HG03060 (cell line): Measurements from ENCODE around the gene TOB1.
"Not testable (repeated sequence)": the region's sequence is repeated elsewhere in the genome, so short reads cannot be mapped to it uniquely, and the experiment has no call there.

Experiments used
- ATAC-seq: cut with Tn5 transposase; IDR thresholded peaks from one replicate; pipeline ENCODE4 v1.9.1; 2021; ENCODE audit warnings: low read depth, moderate number of reproducible peaks; ENCODE audit not compliant: unreplicated experiment

The TOB1 gene

DNA sequence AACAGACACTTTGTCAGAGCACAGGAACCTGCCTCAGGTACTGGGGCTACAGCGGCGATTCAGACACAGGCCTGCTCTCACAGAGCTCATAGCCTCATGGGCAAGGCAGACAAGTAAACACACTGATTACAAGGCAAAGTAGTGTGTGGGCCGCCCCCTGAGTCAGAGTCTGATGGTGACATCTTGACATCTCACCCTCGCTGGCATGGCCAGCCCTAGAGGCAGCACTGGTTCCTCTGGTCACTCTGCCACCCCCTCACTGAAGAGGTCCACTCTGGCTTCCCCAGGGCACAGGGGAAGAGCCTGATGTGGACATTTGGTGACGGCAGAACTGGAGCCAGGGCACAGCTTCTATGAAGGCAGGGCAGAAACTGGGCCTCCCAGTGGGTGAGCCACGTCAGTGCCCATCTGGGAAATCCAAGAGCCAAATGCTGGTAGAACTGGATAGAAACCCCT is 32.9 kb upstream of the TOB1 start:
- no peak for ATAC-seq

DNA sequence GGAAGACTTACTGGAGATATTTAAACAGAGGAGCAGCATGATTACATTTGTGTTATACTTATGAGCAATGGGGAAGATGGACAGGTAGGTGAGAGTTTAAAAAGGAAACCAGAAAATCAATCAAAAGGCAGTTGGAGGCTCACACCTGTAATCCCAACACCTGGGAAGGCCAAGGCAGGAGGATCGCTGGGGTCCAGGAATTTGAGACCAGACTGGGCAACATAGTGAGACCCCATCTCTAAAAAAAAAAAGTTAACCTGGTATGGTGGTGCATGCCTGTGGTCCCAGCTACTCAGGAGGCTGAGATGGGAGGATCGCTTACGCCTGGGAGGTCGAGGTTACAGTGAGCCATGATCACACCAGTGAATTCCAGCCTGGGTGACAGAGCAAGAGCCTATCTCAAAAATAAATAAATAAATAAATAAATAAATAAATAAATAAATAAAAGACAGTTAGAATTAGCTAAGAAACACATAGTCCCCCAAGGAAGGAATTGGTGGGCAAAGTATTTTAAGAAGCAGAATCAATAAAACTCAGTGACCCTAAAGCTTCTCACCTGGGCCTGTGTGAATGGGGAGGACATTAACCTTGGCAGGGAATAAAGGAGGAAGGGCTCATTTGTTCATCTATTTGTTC is 32.3 kb upstream of the TOB1 start:
- no peak for ATAC-seq

DNA sequence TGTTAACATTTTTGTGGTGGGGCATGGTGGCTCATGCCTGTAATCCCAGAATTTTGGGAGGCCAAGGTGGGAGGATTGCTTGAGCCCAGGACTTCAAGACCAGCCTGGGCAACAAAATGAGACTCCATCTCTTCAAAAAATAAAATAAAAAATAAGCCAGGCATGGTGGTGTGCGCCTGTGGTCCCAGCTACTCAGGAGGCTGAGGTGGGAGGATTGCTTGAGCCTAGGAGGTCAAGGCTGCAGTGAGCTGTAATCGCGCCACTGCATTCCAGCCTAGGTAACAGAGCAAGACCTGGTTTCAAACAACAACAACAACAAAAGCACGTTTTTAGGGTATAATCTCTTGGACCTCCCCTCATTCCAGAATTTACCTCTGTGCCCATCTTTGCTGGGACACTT is 28.4 kb upstream of the TOB1 start:
- not testable (repeated sequence) for ATAC-seq

DNA sequence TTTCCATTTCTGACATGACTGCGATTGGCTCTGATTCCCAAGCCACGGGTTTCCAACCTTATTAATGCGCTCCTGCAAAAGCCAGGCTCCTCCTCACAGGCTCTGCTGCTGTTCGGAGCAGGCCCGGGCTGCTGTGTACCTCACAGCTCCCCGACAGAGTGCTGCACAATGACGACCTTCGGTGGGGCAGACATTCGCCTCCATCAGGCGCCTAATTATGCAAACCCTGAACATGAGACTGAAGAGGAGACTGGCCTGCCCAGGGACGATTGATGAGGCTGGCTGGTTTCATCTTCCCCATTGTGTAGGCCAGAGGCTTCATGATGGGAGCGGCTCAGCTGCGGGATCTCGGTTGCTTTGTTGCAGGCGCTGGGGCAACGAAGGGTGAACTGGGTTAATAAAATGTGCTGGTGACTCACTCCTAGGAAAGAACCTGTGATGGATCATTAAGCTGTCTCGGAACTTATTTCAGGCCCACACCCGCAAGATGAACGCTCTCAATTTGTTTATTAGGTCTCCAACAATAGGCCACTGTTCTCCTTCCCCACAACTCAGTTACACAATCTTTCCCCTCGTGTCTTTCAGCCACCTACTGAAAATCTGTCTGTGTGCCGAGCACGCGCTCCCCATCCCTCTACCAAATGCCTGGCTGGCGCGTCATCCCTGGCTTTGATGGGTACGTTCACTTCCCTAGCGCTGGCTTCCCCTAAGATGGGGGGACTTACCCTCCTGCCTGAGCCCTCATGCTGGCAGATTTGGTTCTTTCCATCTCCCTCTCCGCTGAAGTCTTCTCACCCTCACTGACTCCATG is 27.2 kb upstream of the TOB1 start:
- no peak for ATAC-seq

DNA sequence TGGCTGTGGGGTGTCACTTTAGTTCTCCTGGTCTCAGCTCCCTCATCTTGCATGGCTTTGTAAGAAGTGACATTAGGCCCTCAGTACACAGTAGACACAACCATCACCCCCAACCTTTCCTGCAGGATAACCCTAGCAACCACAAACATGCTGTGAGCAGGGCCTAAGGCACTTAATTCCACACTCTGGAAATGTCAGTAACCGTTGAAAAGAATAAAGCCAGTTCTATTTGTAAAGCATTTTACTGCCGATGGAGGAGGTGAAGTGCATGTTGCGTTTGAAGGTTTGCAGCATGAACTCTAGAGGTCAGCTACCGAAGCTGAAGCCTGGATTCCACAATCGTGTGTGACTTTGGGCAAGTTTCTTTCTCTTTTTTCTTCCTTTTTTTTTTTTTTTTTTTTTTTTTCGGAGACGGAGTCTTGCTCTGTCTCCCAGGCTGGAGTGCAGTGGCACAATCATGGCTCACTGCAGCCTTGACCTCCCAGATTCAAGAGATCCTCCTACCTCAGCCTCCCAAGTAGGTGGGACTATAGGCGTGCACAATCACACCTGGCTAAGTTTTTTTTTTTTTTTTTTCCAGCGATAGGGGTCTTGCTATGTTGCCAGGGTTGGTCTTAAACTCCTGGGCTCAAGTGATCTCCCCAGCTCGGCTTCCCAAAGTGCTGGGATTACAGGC is 26.1 kb upstream of the TOB1 start:
- no peak for ATAC-seq

DNA sequence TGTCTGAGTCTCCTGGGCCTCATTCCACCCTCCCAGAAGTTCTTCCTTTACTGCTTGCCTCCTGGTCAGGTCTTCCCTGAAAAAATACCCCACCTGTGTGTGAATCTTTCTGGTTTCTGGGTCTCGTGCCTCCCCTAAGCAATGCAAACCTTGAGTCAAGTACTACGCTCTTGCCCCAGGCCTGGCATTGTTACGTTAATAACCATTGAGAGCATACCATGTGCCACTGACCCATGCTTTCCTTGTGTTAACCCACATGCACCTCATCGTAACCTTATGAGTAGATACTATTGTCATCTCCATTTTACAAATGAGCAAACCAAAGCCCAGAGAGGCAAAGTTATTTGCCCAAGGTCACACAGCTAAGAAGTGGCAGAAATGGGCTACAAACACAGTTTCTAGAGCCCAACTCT is 25.4 kb upstream of the TOB1 start:
- ATAC-seq, result no peak

DNA sequence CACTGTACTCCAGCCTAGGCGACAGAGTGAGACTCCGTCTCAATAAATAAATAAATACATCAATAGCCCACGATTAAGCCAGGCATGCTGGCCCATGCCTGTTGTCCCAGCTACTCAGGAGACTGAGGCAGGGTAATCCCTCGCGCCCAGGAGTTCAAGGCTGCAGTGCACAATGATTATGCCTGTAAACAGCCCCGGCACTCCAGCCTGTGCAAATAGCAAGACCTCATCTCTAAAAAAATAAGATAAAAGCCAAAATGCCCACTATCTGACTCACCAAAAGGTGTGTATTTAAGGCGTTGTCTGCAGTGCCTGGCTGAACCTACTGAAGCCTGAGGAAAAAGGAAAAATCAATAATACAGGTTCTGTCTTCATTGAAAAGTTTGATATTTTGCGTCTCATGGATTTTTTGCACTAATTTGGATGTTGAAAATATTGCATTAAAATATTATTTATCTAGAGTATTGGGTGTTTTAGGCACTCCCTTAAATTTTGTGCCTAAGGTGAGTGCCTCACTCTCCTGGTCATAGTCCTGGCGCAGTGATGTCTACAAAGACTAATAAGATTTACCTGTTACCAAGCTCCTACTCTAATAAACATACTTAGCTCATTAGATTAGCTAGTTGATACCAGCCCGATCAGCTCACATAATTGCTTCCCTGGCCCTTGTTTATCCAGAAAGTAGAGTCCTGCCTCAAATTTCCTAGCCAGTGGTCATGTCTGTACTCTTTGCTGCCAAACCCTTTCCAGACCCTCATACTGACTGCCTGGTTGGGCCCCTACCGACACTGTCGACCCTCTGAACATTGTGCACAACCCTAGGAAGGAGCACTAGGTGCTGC is 24.7 kb upstream of the TOB1 start:
- no peak for ATAC-seq

DNA sequence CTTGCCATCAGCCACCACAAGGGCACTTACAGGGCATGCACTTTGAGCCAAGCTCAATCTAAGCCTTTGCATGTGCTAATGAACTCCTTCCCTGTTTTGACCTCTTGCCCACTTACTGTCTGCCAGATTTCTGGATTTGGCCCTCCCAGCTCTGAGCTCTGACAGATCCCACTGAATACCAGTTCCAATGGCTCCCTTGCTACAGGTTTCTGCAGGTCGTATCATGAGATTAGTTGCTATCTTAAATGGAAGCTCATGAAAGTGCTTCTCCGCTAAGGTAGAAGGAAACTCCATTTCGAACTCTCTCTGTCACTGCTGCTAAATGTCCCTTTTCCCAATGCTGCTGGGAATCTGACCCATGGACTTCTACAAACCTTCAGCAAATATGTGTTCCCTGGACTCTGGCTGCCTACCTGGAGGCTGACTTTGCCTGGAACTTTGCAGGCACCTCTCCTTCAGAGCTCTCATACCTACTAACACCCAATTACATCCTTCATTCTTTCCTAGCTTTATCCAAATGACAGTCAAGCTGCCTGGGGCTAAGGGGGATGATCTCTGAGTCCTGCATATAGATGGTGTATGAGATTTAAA is 23.5 kb upstream of the TOB1 start:
- ATAC-seq, result no peak

DNA sequence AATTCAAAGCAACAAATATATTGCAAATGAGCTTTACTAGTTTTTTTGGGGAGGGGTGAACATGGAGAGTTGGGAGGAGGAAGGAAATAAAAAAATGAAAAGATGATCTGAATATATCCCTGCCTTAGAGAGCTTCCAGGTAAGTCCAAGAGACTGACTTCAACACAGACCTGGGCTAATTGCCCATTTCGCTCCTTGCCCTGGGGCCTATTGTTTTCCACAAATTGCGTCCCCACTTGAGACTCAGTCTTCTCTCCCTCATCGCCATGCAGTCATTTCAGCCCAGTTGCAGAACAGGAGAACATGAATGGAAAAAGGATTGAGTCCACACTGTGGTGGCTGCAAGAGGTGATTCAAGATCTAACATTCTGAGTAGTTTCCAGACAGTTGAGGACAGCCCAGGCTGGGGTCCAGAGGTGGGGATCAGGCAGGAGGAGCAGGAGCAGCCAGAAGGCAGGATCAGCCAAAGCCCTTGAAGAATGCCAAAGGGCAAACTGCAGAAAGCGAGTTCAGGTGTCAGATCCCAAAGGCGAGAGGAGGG is 21.6 kb upstream of the TOB1 start:
- no peak for ATAC-seq

DNA sequence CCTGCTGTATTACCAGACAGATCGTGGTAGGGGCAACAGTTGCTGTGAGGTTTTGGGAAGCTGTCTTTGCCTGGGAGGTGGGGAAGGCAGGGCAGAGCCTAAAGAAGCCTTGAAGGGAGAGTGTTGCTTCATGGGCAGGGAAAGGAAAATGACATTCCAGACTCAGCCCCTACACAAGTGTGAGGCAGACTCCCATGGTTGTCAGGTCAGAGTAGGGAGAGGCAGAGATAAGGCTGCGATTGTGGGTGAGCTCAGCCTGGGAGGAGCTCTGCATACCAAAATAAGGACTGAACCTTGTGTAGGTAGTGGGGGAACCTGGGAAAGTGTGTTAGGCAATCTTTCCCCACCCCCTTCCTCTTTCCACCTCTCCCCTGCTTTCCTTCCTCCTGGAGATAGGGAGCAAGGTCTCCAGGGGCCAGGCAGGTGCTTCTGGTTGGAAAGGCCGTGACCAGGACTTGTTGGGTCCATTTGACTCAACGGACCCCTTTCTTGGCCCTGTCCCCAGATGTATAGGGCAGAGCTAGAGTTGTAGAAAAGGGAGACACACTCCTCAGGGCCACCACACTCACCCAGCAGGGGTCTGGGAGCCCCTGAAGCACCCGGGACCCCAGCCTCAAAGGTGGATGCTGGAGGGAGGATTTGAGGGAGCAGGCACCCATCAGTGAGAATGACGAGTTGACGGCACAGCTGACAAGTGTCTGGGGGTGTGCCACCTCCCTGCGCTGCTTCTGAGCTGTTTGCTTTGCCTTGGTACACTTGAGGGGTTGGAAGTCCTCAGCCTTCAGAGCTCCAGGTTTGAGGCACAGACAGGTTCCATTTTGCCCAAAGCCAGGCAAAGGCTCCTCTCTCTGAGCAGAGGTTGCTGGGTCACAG is 18.5 kb upstream of the TOB1 start:
- no peak for ATAC-seq

DNA sequence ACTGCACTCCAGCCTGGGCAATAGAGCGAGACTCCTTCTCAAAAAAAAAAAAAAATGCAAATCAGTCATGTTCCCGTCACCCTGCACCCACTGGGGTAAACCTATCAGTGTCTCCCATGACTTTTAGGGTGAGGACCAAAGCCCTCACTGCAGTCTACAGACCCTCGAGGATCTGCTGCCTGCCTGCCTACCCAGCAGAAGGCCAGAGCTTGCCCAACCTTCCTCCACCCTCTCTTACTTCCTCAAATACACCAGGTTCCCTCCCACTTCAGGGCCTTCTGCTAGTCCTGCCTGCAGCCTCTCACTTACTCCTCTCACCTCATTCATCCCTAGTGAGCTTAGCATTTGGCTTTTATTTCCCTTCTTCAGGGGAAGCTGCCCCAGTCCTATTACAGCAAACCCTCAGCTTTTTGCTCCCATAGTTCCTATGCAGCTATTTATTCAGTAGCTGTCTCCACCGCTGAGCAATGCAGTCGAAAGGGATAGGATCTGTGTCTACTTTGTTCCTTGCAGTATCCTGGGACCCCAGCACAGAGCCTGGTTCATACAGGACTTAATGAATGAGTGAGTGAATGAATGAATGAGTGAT is 17.8 kb upstream of the TOB1 start:
- no peak for ATAC-seq

DNA sequence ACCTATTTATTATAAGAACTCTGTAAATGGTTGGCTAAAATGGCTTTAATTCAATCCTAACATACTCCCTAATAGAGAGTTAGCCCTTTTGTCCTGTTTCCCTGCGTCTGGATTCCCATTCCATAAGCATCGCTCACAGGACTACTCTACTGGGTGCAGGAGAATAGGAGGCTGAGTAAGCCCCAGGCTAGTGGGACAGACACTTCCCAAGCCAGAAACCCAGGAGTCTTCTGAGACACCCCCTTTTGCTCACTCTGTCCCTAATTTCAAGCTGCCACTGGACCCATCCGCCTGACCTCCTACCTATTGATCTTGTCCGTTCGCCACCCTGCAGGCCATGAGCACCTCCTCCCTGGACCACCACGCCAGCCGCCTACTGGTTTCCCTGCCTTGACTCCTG is 16.7 kb upstream of the TOB1 start:
- ATAC-seq, result no peak

DNA sequence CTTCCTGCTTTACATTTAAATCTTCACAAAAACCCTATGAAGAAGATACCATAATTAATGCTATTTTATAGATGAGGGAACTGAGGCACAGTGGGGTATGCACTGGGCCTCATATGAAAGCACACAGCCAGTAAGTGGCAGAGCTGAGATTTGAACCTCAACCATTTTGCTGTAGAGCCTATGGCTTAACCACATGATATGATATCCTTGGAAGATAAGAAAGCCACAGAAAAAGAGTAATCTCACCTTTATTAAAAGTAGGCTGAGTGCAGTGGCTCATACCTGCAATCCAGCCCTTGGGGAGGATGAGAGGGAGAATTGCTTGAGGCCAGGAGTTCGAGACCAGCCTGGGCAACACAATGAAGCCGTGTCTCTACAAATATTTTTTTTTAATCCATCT is 15.0 kb upstream of the TOB1 start:
- ATAC-seq, result no peak

DNA sequence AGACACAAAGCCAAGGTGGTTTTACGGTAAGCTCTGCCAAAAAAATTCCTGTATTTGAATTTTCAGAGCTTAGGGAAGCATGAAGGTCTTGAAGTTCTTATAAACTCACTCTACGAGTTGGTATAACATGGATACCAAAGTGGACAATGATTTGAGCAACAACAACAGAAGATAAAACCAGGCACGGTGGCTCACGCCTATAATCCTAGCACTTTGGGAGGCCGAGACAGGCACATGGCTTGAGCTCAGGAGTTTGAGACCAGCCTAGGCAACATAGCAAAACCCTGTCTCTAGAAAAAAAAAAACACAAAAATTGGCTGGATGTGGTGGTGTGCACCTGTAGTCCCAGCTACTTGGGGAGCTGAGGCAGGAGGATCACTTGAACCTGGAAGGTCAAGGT is 12.9 kb upstream of the TOB1 start:
- ATAC-seq, result no peak

DNA sequence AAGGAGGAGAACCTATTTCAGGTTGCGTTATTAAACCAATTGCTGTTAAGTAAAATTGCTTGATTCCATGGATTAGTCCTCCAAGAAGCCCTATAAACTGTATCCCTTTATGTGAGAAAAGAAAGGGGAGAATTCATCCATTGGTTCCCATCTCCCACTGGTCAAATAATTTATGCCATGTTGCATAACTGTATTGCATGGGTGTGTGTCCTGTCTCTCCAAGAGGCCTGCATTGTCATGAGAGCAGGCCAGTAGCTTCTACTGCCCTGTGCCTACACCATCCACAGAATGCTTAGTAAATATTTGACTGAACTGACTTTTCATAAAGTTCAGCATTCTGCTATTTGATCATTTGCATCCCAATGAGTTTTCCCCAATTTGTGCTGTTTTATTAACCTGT is 11.7 kb upstream of the TOB1 start:
- no peak for ATAC-seq

DNA sequence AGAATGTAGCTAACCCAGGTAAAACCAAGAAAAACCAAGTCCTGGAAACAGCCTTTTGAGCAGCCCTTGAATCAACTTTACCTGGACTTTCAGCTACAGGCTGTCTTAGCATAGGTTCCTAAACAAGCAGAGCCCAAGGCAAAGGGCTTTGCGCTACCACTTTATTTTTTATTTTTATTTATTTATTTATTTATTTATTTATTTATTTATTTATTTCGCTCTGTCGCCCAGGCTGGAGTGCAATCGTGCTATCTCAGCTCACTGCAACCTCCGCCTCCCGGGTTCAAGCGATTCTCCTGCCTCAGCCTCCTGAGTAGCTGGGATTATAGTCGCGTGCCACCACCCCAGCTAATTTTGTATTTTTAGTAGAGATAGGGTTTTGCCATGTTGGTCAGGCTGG is 10.9 kb upstream of the TOB1 start:
- ATAC-seq, result not testable (repeated sequence)

DNA sequence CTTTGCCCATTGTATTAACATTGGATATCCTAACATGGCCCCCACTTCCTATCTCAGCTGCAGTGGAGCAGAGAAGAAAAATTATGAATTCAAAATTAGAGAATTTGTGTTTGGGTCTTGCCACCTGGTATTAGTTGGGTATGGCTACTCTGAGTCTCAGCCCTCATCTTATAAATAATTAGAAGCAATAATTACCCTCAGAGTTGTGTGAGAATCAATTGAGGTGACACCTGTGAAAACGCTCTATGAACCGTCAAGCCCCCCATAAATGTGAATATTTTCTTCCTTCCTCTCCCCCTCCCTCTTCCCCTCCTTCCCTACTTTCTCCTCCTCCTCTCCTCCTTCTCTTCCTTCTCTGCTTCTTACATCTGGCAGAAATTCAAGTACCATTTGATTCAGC is 8.9 kb upstream of the TOB1 start:
- ATAC-seq, result no peak

DNA sequence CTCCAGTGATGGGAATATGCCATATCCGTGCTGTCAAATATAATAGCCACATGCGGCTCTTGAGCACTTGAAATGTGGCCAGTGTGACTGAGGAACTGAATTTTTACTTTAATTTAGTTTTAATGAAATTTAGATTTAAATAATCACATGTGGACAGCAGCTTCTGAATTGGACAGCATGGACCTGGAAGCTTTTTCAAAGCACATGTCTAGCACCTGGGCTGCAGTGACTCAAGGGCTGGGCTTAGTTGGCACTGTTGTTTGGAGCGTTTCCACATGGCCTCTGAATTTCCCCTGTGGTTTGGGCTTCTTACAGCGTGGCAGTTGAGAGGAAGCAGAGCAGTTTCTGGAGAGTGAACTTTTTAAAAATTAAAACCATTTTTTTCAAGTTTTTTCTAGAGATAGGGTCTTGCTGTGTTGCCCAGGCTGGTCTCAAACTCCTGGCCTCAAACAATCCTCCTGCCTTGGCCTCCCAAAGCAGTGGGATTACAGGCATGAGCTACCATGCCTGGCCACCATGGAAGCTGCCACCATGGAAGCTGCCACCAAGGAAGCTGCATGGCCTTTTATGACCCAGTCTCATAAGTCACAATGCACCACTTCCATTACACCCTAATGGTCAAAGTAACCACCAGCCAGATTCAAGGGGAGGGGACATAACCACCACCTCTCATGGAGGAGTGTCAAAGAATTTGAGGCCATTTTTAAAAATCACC is 6.7 kb upstream of the TOB1 start:
- ATAC-seq, result no peak
